NCI-H524 (cell line): ENCODE measurements around the gene MALT1.
"Not testable (repeated sequence)": the region's sequence is repeated elsewhere in the genome, so short reads cannot be mapped to it uniquely, and the experiment has no call there.

Experiments
- DNase-seq, 2 experiments: peaks; one replicate each; lab custom pipeline; 2025; lab: John Stamatoyannopoulos, UW

The MALT1 gene

GRCh38 chr18:58671111-58671631, at the start of gene MALT1:
MALT1 (plus strand) TSS chr18:58671465; CDS start chr18:58671644, 179 bp downstream.
- peak; percentile 74 to 83 for DNase-seq

- DNase-seq: no peak
These were observed 47.3 kb upstream of the MALT1 start for GRCh38 chr18:58624011-58624410.

- no peak for DNase-seq
These were observed 45.4 kb upstream of the MALT1 start for GRCh38 chr18:58625839-58626238.

- no peak for DNase-seq
These were observed 41.2 kb upstream of the MALT1 start for GRCh38 chr18:58630071-58630470.

- no peak for DNase-seq
These were observed 40.0 kb upstream of the MALT1 start for GRCh38 chr18:58631301-58631700.

- DNase-seq: no peak
These were observed 38.7 kb upstream of the MALT1 start for GRCh38 chr18:58632552-58632951.

GRCh38 chr18:58633874-58634273, 37.4 kb upstream of the MALT1 start:
- no peak for DNase-seq

- DNase-seq: no peak
These were observed 35.4 kb upstream of the MALT1 start for GRCh38 chr18:58635891-58636290.

- no peak for DNase-seq
These were observed 34.1 kb upstream of the MALT1 start for GRCh38 chr18:58637197-58637596.

- no peak for DNase-seq
These were observed 33.3 kb upstream of the MALT1 start for GRCh38 chr18:58637946-58638345.

GRCh38 chr18:58638441-58638840, 32.8 kb upstream of the MALT1 start:
- DNase-seq: no peak

- no peak for DNase-seq
These were observed 32.0 kb upstream of the MALT1 start for GRCh38 chr18:58639237-58639636.

GRCh38 chr18:58639751-58640427, 31.4 kb upstream of the MALT1 start:
- no peak for DNase-seq

- DNase-seq: no peak
These were observed 30.8 kb upstream of the MALT1 start for GRCh38 chr18:58640428-58640805.

- DNase-seq: no peak
These were observed 30.2 kb upstream of the MALT1 start for GRCh38 chr18:58640891-58641610.

- DNase-seq: not testable (repeated sequence)
These were observed 27.7 kb upstream of the MALT1 start for GRCh38 chr18:58643557-58643956.

GRCh38 chr18:58645398-58645797, 25.9 kb upstream of the MALT1 start:
- no peak for DNase-seq

- DNase-seq: no peak
These were observed 24.9 kb upstream of the MALT1 start for GRCh38 chr18:58646334-58646862.

GRCh38 chr18:58649966-58650816, 21.1 kb upstream of the MALT1 start:
- no peak for DNase-seq

- not testable (repeated sequence) for DNase-seq
These were observed 20.4 kb upstream of the MALT1 start for GRCh38 chr18:58650830-58651229.

- not testable (repeated sequence) for DNase-seq
These were observed 18.0 kb upstream of the MALT1 start for GRCh38 chr18:58653144-58653722.
